COLO829 (cell line): ENCODE results near the gene PTGER3.

Experiments
- DNase-seq: peaks from one replicate; pipeline ENCODE4 v3.0.0; 2012; ENCODE audit warnings: low spot score

Gene PTGER3

GRCh38 chr1:71049951-71050598, 2.5 kb upstream of the PTGER3 start:
- peak; percentile 78 for DNase-seq

GRCh38 chr1:71046891-71047634, 553 bp downstream of the PTGER3 start:
- no peak for DNase-seq

- no peak for DNase-seq
Measured at GRCh38 chr1:71045463-71046028, 2.1 kb downstream of the PTGER3 start.

- no peak for DNase-seq
Measured at GRCh38 chr1:71044833-71045232, 2.8 kb downstream of the PTGER3 start.

DNA sequence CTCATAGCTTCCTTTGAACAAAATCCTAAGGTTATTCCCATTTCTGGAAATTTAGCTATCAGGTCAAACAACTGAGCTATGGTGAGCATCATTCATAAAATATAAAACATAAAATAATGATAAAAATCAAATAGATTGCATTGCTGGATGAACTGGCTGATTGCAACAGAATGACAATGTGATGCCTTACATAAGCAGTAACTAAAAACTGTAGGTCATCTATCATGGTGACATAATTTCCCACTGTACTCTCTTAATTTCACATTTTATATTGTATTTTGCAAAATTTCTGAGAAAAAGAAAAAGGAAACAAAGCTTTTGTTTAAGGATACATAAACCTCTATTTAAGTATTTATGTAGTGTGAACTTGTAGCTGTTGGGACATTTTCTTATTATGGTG, 4.6 kb downstream of the PTGER3 start:
- no peak for DNase-seq

DNA sequence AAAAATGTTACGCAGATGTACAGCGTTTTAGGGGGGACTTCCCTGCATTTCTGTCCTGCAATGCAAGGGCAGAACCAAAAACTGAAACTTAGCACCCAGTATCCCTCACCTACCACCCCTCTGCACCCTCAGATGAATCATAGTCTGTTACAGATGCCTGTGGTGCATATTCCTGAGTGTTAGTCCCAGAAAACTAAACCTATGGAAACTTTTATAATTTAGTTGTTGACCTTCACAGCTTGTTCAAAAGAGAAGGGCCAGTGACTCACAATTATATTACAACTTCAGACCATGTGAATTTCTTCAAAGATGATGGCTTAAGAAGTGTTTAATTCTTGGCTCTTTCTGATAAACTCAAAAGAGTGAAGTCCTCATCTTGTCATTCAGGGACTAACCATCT, 5.8 kb downstream of the PTGER3 start:
- DNase-seq, result no peak

- DNase-seq, result no peak
Measured at GRCh38 chr1:71039661-71040262, 7.9 kb downstream of the PTGER3 start.

DNA sequence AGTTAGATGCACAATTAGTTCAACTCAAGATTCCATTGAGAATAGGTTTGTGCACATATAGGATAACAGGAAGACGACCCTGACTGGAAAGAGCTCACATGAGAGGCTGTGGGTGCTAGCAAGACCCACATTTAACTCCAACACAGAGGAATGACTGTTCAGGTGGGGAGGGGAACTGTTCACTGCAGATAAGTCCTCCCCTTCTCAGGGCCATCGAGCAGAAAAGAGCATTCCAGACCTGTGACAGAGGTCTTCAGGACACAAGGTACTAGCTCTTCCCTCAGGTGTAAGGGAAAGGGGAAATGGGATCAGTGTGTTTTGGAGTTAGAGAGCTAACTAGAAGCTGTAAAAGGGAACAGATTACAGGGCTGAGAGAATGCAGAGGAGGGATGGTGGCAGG, 8.7 kb downstream of the PTGER3 start:
- DNase-seq, result no peak

DNA sequence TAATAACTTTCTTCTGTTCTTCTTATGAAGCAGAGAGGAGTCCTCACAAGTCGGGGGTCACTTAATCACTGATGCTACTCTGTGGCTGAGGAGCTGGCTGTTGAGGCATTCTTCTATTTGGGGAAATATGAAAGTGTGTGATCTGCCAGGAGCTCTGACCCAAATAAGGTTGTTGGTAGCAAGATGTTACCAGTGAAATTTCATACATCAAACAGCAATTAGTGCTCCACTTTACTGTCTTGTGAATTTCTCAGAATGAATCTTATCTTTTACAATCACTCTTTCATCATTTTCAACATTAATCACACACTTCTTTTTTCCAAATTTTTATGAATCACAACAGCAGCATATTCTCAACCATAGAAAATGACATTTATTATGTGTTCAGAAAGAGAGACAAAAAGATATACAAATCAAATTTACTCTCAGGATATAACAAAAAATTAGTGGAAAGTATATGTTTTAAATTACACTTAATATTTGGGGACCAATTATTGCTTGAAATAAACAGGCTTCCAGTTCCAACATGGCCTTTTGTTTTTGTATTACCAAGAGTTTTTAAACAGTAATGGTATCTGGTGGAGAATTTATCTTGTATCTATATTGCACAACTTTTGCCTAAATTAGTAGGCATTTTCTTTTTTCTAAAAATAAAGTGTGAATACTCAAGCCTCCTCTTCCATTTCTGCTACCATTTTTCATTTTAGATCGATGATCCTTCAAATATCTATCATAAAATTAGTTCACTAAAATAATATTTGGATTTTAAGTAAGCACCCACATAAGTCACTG, 9.6 kb downstream of the PTGER3 start:
- no peak for DNase-seq

- no peak for DNase-seq
Measured at GRCh38 chr1:71037066-71037465, 10.6 kb downstream of the PTGER3 start.

- no peak for DNase-seq
Measured at GRCh38 chr1:71033136-71033535, 14.5 kb downstream of the PTGER3 start.

DNA sequence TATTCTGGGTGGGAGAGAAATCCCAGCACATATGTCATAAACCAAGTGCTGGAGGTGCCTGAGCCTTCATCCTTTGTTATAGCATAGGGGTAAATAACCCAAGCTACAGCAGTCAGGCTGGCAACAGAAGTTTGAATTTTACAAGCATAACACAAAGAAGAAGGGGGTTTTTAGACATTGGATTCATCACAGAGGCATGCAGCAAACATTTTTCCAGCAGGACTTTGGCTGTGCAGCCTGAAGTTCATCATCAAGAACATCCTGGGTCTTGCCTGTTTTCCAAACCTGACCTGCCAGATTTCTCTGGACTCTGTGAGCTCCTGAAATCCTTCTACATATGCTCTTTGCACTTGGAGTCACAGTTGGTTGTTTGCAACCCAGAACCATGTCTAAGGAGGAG, 16.2 kb downstream of the PTGER3 start:
- DNase-seq, result no peak

DNA sequence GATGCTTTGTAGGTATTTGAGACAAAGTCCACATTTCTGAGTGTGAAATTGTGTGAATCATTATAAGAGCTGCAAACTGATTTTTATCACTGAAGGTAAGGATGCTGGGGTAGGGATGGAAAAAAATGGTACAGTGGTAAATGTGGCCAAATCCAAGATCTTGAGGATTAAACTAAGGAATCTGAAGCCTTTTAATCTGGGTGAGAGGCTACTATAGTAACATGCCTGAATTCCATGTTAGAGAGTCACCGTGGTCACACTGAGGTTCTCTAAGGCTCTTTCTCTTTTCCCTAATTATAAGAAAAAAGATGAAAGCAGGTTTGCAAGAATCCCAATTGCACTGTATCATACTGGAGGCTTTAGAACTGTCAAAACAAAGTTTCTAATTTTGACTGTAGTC, 17.6 kb downstream of the PTGER3 start:
- no peak for DNase-seq

DNA sequence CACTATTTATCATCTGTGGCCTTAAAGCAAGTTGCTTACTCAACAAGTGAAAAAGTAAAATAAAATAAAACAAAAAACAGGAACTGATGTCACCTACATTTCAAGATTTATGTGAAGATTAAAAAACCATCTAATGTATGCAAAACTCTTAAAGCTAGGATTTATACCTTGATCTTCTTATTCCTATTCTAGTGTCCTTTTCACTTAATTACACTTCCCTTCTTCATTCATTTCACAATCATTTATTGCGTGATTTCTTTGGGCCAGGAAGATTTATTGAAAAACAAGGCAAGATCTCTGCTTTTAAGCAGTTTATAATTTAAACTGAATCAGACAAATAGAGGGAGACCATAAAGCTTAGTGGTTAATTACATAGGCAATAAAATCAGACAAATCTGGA, 18.6 kb downstream of the PTGER3 start:
- DNase-seq, result no peak

GRCh38 chr1:71027991-71028390, 19.6 kb downstream of the PTGER3 start:
- DNase-seq, result no peak

DNA sequence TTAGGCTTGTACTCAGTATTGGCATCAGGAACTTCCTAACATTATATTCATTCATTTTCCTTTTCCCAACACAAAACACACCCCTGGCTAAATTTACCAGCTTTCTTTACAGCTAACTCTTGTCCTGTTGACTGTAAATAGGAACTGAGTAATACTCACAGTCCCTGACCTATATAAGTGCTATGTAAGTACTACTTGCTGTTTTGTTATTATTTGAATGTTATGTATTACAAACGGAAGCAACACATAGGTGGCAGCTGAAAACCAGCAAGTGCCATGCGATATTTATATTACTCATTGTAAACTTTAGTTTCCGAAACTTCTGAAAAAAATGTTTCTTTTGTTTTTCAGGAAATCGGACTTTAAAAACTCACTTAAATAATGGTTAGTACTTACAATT, 21.5 kb downstream of the PTGER3 start:
- DNase-seq, result no peak

GRCh38 chr1:71023515-71023914, 24.1 kb downstream of the PTGER3 start:
- DNase-seq, result no peak

GRCh38 chr1:71019233-71019969, 28.2 kb downstream of the PTGER3 start:
- DNase-seq, result no peak

GRCh38 chr1:71018791-71019190, 28.8 kb downstream of the PTGER3 start:
- DNase-seq, result no peak

DNA sequence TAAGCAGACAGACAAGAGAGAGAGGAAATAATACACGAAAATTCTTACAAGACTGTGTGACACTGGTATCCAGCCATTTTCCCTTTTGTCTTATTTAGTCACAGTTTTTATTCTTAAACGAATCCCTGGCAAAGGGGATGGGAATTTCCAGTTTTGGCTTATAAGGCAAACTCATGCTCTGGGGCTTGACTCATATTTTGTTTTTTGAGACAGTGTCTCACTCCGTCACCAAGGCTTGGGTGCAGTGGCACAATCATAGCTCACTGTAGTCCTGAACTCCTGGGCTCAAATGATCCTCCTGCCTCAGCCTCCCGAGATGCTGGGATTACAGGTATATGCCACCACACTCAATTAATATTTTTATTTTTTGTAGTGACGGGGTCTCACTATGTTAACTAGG, 31.9 kb downstream of the PTGER3 start:
- DNase-seq, result no peak

DNA sequence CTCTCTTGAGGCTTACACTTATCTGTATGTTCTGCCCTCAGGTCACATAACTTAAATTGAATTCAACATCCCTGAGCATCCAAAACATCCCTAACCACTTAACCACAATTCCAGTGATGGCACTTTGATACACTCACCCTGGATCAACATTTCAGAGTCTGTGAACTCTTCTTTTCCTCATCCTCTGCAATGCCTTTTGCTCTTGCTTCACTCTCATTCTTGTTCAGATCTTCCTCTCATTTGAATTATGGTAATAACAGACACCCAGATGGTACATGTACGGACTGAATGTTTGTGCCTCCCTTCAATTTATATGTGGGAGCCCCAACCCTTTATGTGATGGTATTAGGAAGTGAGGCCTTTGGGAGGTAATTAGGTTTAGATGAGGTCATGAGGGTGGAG, 33.4 kb downstream of the PTGER3 start:
- DNase-seq, result no peak
